Ishikawa (cell line): ENCODE results near the gene TXNRD3.

Source experiments
- CEBPB ChIP-seq: IDR thresholded peaks from 2 replicates; pipeline ENCODE4 v1.6.1; 2012
- CREB1 ChIP-seq: IDR thresholded peaks from 2 replicates; pipeline ENCODE4 v1.6.1; 2012; ENCODE audit warnings: low read depth
- EGR1 ChIP-seq: IDR thresholded peaks from 2 replicates; pipeline ENCODE4 v1.6.1; 2012
- EP300 ChIP-seq: IDR thresholded peaks from 2 replicates; pipeline ENCODE4 v1.6.1; 2012; ENCODE audit warnings: borderline replicate concordance
- FOXM1 ChIP-seq: IDR thresholded peaks from 2 replicates; pipeline ENCODE4 v1.6.1; 2012; ENCODE audit warnings: low read depth, borderline replicate concordance
- MAX ChIP-seq: IDR thresholded peaks from 2 replicates; pipeline ENCODE4 v1.6.1; 2012
- NFIC ChIP-seq: IDR thresholded peaks from 2 replicates; pipeline ENCODE4 v1.6.1; 2012
- RAD21 ChIP-seq: IDR thresholded peaks from 2 replicates; pipeline ENCODE4 v1.6.1; 2012; ENCODE audit warnings: low read depth
- REST ChIP-seq: IDR thresholded peaks from 2 replicates; pipeline ENCODE4 v1.6.1; 2012; ENCODE audit warnings: low read depth, mild to moderate bottlenecking
- TAF1 ChIP-seq: IDR thresholded peaks from 2 replicates; pipeline ENCODE4 v1.6.1; 2012; ENCODE audit warnings: low read depth, mild to moderate bottlenecking
- TCF12 ChIP-seq: IDR thresholded peaks from 2 replicates; pipeline ENCODE4 v1.6.1; 2012; ENCODE audit warnings: low read depth
- TEAD4 ChIP-seq: IDR thresholded peaks from 2 replicates; pipeline ENCODE4 v1.6.1; 2012
- YY1 ChIP-seq: IDR thresholded peaks from 2 replicates; pipeline ENCODE4 v1.6.1; 2012; ENCODE audit warnings: low read depth

GRCh38 chr3:126703512-126704493, 48.9 kb upstream of the TXNRD3 start, which contains the start of gene CHCHD6:
- TF ChIP-seq CEBPB (no peak), YY1 (0 out of 2 replicates have a peak, but pooled peaks have one; percentile 21), REST (no peak), TAF1 (0 out of 2 replicates have a peak, but pooled peaks have one; percentile 57), EP300 (no peak; the same call in 1 of the 2 replicates), EGR1 (no peak), NFIC (peak; percentile 47; the same call in 1 of the 2 replicates), FOXM1 (no peak), TEAD4 (no peak; the same call in 1 of the 2 replicates), CREB1 (no peak), TCF12 (no peak), RAD21 (no peak; the same call in 1 of the 2 replicates), MAX (peak; percentile 85)
